C4-2B (cell line): ENCODE data around the gene XXYLT1.

Source experiments
- H3K27ac ChIP-seq: fragments of 450-650 bp; 2 replicates; pipeline ENCODE4 v1.5.1; 2017
- ZFX ChIP-seq: fragments of 450-650 bp; IDR thresholded peaks from 2 replicates; pipeline ENCODE4 v1.6.1; 2017
- TF ChIP-seq, protein P1 (sequence below): fragments of 450-650 bp; conservative IDR thresholded peaks from 2 replicates; pipeline ENCODE4 v1.5.1; 2017; ENCODE audit warnings: mild to moderate bottlenecking

Gene XXYLT1

DNA sequence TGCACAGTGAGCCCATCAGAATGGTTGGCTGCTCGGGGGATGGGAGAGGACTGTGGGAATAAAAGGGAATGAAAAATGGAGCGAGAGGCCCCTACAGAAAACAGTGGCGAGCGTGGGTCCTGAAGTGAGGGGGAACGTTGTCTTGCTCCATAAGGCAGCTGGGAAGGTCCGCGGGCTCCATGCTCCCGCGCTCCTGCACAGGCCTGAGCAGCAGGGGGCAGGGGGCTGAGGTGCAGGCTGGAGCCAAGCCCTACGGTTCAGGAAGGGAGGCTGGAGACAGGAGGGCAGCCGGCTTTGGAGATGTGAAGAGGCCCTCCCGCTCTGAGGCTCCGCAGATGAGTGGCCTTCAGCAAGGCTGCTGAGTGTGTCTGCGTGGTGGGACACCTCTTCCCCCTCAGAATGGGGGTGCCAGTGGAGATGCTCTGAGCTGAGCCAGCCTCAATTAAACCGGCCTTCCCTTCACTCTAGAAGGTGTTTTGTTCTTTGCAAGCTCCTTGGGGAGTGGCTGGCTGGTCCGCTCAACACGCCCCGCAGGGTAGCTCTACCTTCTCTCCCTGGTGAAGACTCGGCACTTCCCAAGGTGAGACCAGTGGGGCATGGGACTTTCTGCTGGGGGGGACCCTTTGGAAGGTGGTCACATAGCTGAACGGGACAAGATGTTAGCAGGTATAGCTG lies 208.0 kb downstream of the XXYLT1 start:
- TF ChIP-seq ZFX = no peak
- peak overlapping the region; percentile 9; the same call in 1 of the 2 replicates for H3K27ac ChIP-seq

DNA sequence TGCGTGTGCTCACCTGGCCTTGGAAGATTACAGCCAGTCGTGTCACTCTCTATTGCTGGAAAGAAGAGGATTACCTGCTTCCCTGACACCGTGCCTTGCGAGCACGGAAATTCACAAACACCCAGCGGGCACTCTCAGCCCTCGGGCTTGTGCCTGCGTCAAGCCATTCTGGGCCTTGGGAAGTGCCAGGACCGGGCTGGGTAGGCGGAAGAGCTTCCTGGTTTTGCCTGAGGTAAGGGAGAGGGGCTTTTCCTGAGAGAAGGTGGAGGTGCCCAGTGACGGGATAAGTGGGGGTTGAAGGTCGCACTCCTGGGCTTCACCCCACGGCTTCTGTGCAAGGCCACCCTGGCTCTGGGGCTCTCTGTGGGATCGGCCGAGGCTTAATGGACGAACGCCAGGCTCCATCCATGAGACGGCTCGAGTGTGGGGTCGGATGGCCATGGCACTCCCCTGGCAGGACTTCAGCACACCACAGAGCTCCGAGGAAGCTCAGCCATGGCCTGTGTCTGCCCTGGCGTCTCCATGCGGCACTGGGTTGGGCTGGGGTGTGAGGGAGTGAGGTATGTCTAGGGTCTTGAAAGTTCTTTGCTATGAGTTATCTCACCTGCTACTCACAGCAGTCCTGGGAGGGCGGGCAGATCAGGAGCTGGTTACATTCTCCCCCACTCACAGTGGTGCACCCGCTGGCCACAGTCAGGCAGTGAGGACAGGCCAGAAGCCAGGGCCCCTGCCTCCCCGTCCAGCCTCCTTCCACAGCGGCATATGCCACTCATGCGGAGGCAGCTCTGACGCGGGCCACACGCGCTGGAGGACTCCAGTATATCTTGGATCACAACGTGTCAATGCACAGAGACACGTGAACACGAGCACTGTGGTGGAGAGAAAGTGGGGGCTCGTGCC lies 209.0 kb downstream of the XXYLT1 start:
- no peak overlapping the region for H3K27ac ChIP-seq
- TF ChIP-seq ZFX = no peak
- TF ChIP-seq, protein P1, sequence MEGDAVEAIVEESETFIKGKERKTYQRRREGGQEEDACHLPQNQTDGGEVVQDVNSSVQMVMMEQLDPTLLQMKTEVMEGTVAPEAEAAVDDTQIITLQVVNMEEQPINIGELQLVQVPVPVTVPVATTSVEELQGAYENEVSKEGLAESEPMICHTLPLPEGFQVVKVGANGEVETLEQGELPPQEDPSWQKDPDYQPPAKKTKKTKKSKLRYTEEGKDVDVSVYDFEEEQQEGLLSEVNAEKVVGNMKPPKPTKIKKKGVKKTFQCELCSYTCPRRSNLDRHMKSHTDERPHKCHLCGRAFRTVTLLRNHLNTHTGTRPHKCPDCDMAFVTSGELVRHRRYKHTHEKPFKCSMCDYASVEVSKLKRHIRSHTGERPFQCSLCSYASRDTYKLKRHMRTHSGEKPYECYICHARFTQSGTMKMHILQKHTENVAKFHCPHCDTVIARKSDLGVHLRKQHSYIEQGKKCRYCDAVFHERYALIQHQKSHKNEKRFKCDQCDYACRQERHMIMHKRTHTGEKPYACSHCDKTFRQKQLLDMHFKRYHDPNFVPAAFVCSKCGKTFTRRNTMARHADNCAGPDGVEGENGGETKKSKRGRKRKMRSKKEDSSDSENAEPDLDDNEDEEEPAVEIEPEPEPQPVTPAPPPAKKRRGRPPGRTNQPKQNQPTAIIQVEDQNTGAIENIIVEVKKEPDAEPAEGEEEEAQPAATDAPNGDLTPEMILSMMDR = no peak

DNA sequence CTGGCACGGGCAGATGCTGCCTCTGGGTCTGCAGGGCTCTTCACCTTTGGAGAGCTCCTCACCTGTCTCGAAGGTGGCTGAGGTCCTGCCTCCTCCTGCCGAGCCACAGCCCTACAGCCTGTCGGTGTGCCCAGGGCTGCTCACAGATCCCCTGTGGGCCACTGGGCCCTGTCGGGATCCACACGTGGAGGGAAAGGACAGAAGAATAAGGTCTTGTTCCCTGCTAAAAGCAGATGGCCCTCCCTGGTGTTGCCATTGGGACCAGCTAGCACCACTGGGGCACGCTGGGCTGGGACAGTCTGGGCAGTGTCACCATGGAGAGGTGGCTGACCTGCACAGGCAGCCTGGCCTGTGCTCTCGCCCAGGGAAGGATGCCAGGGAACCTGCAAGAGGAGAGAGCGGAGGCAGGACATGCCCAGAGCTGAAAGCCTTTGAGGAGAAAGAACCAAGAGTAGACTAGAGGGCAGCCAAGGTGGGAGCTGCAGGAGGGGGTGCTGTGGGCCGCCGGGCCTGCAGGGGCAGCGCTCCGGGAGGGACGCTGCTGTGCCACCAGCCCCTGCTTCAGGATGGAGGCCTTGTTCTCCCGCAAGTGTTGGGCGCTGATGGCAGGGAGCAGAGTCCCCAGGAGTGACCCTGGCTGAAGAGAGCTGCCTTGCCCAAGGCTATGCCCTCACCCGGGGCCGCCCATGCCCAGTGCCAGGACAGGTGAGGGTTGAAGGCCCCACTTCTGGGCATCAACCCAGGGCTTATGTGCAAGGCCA lies 210.2 kb downstream of the XXYLT1 start:
- H3K27ac ChIP-seq = no peak overlapping the region
- TF ChIP-seq, protein P1 = no peak

DNA sequence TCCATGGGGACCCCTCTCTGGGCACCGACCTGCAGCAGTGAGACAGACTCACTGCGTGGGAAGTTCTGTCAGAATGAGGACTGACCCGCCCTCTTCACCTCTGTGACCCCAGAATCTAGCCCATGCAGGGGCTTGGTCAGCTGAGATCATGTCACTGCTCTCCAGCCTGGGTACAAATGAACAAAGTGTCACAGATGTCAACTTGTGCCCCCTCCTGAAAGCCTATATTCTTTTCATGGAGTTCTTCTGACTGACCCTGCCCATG lies 210.8 kb downstream of the XXYLT1 start:
- no peak overlapping the region for H3K27ac ChIP-seq
- TF ChIP-seq, protein P1 = no peak

DNA sequence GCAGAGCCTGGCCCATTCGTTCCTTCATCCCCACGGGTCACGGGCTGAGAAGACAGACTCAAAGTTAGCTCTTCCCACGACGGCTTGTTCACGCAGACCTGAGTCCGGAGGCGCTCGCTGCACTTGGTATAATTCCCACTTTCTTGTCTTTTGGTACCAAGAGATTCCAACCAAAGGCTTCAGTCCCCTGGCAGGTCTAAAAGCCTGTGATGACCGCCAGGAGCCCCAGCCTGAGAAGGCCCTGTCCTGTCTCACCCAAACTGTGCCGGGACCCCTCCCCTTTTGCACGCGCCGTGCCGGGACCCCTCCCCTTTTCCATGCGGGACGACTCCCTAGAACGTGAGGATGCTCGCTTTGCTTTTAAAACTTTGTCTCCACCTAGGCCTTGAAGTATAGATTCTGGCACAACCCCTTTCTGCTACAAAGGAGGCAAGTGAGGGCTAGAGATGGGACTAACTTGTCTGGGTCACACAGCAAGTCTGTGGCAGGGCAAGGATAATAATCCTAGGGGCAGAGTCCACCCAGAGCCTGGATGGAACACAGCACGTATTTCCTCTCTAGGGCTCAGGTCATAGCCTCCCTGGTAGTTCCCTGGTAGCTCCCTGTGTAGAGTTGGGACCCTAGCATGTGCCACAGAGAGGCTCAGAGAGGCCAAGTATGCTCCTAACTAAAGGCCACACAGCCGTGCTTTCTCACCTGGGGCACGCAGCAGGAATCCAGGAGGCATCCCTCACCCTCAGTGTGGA lies 211.3 kb downstream of the XXYLT1 start:
- TF ChIP-seq, protein P1 = no peak
- TF ChIP-seq ZFX = no peak
- H3K27ac ChIP-seq = no peak overlapping the region

DNA sequence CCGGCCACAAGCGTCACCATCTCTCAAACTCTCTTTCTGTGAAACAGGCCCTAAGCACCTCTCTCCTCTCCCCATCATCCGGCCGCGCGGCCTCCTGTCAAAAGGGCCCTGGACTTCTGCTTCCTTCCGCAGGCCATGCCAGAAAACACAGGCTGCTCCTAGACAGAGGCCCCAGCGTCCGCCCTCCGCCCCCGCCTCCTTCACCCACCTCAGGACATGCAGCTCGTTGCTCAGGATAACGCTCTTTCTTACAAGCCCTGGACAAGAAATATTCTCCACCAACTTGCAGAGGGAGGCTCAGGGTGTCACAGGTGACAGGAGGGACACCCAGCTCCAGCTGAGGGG lies 212.0 kb downstream of the XXYLT1 start:
- H3K27ac ChIP-seq = no peak overlapping the region
- TF ChIP-seq, protein P1 = no peak
- TF ChIP-seq ZFX = no peak

DNA sequence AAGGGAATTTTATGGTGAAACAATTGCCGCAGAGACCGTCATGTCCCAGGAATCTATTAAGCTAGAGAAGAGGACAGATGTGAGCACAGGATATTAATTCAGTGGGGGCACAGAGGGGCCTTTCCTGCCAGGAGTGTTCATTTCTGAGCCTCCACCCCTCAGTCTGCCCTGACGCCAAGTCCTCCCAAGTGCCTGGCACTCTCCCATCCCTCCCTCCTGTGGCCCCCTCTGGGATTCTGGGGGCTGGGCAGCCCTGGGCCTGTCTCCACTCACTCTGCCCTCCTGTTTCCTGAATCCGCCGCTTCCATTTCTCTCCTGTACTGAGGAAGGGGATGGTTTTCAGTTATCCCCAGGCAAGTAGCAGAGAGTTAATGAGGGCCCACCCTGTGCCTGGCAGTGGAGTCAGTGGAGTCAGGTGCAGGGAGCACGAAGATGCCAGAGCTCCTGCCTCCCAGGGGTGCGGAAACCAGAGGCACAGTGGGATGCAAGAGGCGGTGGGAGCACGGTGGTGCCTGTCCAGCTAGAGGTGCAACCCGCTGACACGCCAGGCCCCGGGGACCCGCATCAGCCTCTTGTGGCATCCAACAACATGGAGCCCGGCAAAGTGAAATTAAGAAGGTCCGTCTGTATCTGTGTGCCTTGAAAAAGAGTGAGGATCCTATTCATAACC lies 212.5 kb downstream of the XXYLT1 start:
- H3K27ac ChIP-seq = no peak overlapping the region
- no peak for TF ChIP-seq ZFX
- TF ChIP-seq, protein P1 = no peak
